MM.1S (cell line): ENCODE results near the gene TCF20.

ENCODE experiments used
- DNase-seq: peaks from one replicate; pipeline ENCODE4 v3.0.0-alpha.2; 2015
- H2AFZ ChIP-seq: fragments of 300-600 bp; sonication (generic); 2 replicates; pipeline ENCODE4 v1.6.0; 2016; ENCODE audit warnings: antibody characterized with exemption, low read length
- H3F3A ChIP-seq: fragments of 300-600 bp; sonication (generic); 2 replicates; pipeline ENCODE4 v1.6.1; 2016; ENCODE audit warnings: mild to moderate bottlenecking, antibody characterized with exemption, low read length, moderate library complexity, mixed read lengths; ENCODE audit not compliant: insufficient read depth
- H3K27ac ChIP-seq: fragments of 300-600 bp; sonication (generic); 2 replicates; pipeline ENCODE4 v1.5.1; 2016; ENCODE audit warnings: mild to moderate bottlenecking, low read length
- H3K27me3 ChIP-seq: fragments of 300-600 bp; sonication (generic); replicated peaks from 2 replicates; pipeline ENCODE4 v1.6.0; 2016; ENCODE audit warnings: low read length; ENCODE audit not compliant: insufficient read depth
- H3K36me3 ChIP-seq: fragments of 300-600 bp; sonication (generic); replicated peaks from 2 replicates; pipeline ENCODE4 v1.6.1; 2016; ENCODE audit warnings: mild to moderate bottlenecking, low read length, mixed read lengths; ENCODE audit not compliant: insufficient read depth
- H3K4me1 ChIP-seq: fragments of 300-600 bp; sonication (generic); 2 replicates; pipeline ENCODE4 v1.6.1; 2016; ENCODE audit warnings: low read length, mixed read lengths
- H3K4me2 ChIP-seq: fragments of 300-600 bp; sonication (generic); 2 replicates; pipeline ENCODE4 v1.6.0; 2016; ENCODE audit warnings: low read depth, low read length
- H3K4me3 ChIP-seq: fragments of 300-600 bp; sonication (generic); 2 replicates; pipeline ENCODE4 v1.5.1; 2016; ENCODE audit warnings: low read length, mixed read lengths
- H3K79me2 ChIP-seq: fragments of 300-600 bp; sonication (generic); 2 replicates; pipeline ENCODE4 v1.6.1; 2016; ENCODE audit warnings: mixed run types, low read length, mixed read lengths
- H3K9ac ChIP-seq: fragments of 300-600 bp; sonication (generic); 2 replicates; pipeline ENCODE4 v1.6.1; 2016; ENCODE audit warnings: low read length, mixed read lengths
- H3K9me2 ChIP-seq: fragments of 300-600 bp; sonication (generic); replicated peaks from 2 replicates; pipeline ENCODE4 v1.6.1; 2016; ENCODE audit warnings: mild to moderate bottlenecking, low read length, mixed read lengths; ENCODE audit not compliant: insufficient read depth
- H3K9me3 ChIP-seq: fragments of 300-600 bp; sonication (generic); replicated peaks from 2 replicates; pipeline ENCODE4 v1.6.1; 2016; ENCODE audit warnings: mild to moderate bottlenecking, low read length, mixed read lengths; ENCODE audit not compliant: insufficient read depth
- H4K20me1 ChIP-seq: fragments of 300-600 bp; sonication (generic); 2 replicates; pipeline ENCODE4 v1.6.1; 2016; ENCODE audit warnings: mild to moderate bottlenecking, low read length, moderate library complexity, mixed read lengths; ENCODE audit not compliant: insufficient read depth
- EZH2 ChIP-seq: fragments of 300-600 bp; sonication (generic); optimal IDR thresholded peaks from 2 replicates; pipeline ENCODE3; 2017; ENCODE audit warnings: low read depth, mild to moderate bottlenecking, antibody characterized with exemption, low read length, mixed read lengths
- EZH2phosphoT487 ChIP-seq: fragments of 300-600 bp; sonication (generic); IDR thresholded peaks from 2 replicates; pipeline ENCODE4 v1.6.1; 2018; ENCODE audit warnings: antibody characterized with exemption, low read length
- TF ChIP-seq, protein P1 (sequence below): fragments of 300-600 bp; sonication (generic); IDR thresholded peaks from 2 replicates; pipeline ENCODE4 v1.5.1; 2016; ENCODE audit warnings: antibody characterized with exemption, low read length, mixed read lengths

The TCF20 gene

GRCh38 chr22:42257386-42257785, 13.1 kb downstream of the TCF20 start:
- no peak for DNase-seq
- H3K27ac ChIP-seq, result no peak overlapping the region
- TF ChIP-seq EZH2phosphoT487 (no peak), EZH2 (no peak)
- TF ChIP-seq, protein P1, sequence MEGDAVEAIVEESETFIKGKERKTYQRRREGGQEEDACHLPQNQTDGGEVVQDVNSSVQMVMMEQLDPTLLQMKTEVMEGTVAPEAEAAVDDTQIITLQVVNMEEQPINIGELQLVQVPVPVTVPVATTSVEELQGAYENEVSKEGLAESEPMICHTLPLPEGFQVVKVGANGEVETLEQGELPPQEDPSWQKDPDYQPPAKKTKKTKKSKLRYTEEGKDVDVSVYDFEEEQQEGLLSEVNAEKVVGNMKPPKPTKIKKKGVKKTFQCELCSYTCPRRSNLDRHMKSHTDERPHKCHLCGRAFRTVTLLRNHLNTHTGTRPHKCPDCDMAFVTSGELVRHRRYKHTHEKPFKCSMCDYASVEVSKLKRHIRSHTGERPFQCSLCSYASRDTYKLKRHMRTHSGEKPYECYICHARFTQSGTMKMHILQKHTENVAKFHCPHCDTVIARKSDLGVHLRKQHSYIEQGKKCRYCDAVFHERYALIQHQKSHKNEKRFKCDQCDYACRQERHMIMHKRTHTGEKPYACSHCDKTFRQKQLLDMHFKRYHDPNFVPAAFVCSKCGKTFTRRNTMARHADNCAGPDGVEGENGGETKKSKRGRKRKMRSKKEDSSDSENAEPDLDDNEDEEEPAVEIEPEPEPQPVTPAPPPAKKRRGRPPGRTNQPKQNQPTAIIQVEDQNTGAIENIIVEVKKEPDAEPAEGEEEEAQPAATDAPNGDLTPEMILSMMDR, result no peak
- no peak overlapping the region for H2AFZ ChIP-seq
- H4K20me1 ChIP-seq, result peaks cover 36% of the 10 kb centered on the region; the same call in 1 of the 2 replicates
- H3K9me3 ChIP-seq, result no peaks in the 10 kb centered on the region
- no peaks in the 10 kb centered on the region for H3K36me3 ChIP-seq
- H3K4me1 ChIP-seq, result no peaks in the 10 kb centered on the region
- no peak overlapping the region for H3K4me2 ChIP-seq
- peaks cover 95% of the 10 kb centered on the region for H3K79me2 ChIP-seq
- no peak overlapping the region for H3K4me3 ChIP-seq
- H3K9me2 ChIP-seq, result no peaks in the 10 kb centered on the region
- H3F3A ChIP-seq, result no peaks in the 10 kb centered on the region
- H3K9ac ChIP-seq, result no peak overlapping the region
- no peaks in the 10 kb centered on the region for H3K27me3 ChIP-seq

DNA sequence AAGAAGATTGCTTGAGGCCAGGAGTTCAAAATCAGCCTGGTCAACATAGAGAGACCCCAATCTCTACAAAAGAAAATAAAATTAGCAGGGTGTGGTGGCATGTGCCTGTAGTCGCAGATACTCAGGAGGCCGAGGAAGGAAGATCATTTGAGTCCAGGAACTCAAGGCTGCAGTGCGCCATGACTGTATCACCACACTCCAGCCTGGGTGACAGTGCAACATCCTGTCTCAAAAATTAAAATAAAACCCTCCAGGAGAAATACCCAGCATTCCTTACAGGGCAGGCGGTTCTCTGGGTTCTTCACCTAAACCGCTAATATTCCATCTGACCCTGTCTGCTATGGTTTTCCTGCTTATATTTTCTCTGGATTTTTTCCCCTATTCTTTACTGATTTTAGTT, 13.5 kb downstream of the TCF20 start:
- Histone ChIP-seq H3K27ac (no peak overlapping the region), H3K79me2 (peaks cover 95% of the 10 kb centered on the region), H3K4me2 (no peak overlapping the region)

DNA sequence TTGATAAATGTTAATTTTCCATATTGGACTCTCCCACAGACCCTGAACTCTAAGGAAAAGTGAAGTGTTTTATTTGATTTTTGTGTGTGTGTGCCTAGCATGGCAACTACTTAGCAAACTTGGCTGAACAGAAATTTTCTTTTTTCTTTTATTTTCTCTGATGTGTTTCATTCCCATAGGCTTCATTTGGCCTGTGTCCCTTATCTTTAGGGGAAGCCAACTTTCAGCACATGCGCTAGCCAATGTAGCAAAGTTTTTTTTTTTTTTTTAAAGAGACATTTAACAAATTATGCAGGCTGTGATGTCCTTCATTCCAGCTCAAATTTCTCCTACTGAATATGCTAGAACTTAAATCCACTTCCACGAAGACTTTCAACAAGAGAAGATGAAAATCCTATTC, 14.2 kb downstream of the TCF20 start:
- H2AFZ ChIP-seq, result no peak overlapping the region
- peaks cover 89% of the 10 kb centered on the region for H3K79me2 ChIP-seq
- no peaks in the 10 kb centered on the region for H3K9me3 ChIP-seq
- no peaks in the 10 kb centered on the region for H3K4me1 ChIP-seq
- H3K27me3 ChIP-seq, result no peaks in the 10 kb centered on the region
- no peak overlapping the region for H3K4me3 ChIP-seq
- TF ChIP-seq, protein P1, result no peak
- no peak for TF ChIP-seq EZH2
- no peak for TF ChIP-seq EZH2phosphoT487
- H3K9me2 ChIP-seq, result no peaks in the 10 kb centered on the region
- H3F3A ChIP-seq, result no peaks in the 10 kb centered on the region
- H3K36me3 ChIP-seq, result no peaks in the 10 kb centered on the region
- no peak for DNase-seq
- H4K20me1 ChIP-seq, result peaks cover 36% of the 10 kb centered on the region; the same call in 1 of the 2 replicates
- no peak overlapping the region for H3K27ac ChIP-seq
- H3K4me2 ChIP-seq, result no peak overlapping the region
- no peak overlapping the region for H3K9ac ChIP-seq

More for the DNA sequence above, 13.5 kb downstream of the TCF20 start:
- H3K4me1 ChIP-seq, result no peaks in the 10 kb centered on the region
- H3K36me3 ChIP-seq, result no peaks in the 10 kb centered on the region
- H2AFZ ChIP-seq, result no peak overlapping the region
- H3K9me3 ChIP-seq, result no peaks in the 10 kb centered on the region
- no peak for DNase-seq
- no peak for TF ChIP-seq EZH2phosphoT487
- no peak for TF ChIP-seq EZH2
- TF ChIP-seq, protein P1, result no peak
- H3F3A ChIP-seq, result no peaks in the 10 kb centered on the region
- H3K27me3 ChIP-seq, result no peaks in the 10 kb centered on the region
- no peak overlapping the region for H3K4me3 ChIP-seq
- peaks cover 36% of the 10 kb centered on the region; the same call in 1 of the 2 replicates for H4K20me1 ChIP-seq
- no peak overlapping the region for H3K9ac ChIP-seq
- no peaks in the 10 kb centered on the region for H3K9me2 ChIP-seq
